SK-N-SH (cell line): ENCODE results near the gene GRAMD2A. TPM values are rescaled to one million over a fixed set of nuclear protein-coding genes. Genes with fewer than 3 reads are reported as not detected.
A peak's percentile ranks its signal among the peaks of the same experiment; 100 is the strongest.

Experiments
- CTCF ChIA-PET: fragments of 300-600, 350-600 bp; formaldehyde crosslinking; extraction: SDS; loops from one replicate; lab custom pipeline; 2021; lab: Yijun Ruan, JAX
- POLR2A ChIA-PET: fragments of 350-600 bp; sonication (Branson Sonifier 250); formaldehyde crosslinking; extraction: SDS; loops from one replicate; lab custom pipeline; 2020; ENCODE audit warnings: antibody characterized with exemption, inconsistent platforms; lab: Yijun Ruan, JAX
- DNase-seq: peaks from one replicate; pipeline ENCODE4 v3.0.0; 2012
- H2AFZ ChIP-seq: fragments of 200-600 bp; sonication (generic); 2 replicates; pipeline ENCODE4 v1.8.1; 2016; ENCODE audit warnings: antibody characterized with exemption, mild to moderate bottlenecking, low read depth
- H3F3A ChIP-seq: fragments of 200-600 bp; sonication (generic); replicated peaks from 2 replicates; pipeline ENCODE3; 2016; ENCODE audit warnings: antibody characterized with exemption, mild to moderate bottlenecking; ENCODE audit not compliant: insufficient read depth
- H3K27ac ChIP-seq, 2 experiments: fragments of 200-500 bp in 1 of 2; fragments of 200-600 bp in 1 of 2; sonication (Bioruptor generic) in 1 of 2; sonication (generic), shearing (Covaris generic) in 1 of 2; 2 replicates each; pipeline versions ENCODE4 v1.5.1 to v1.6.1; 2014 to 2016; ENCODE audit warnings: low read depth in 2 of 2, inconsistent platforms in 1 of 2, low read length in 1 of 2, mild to moderate bottlenecking in 1 of 2, mixed read lengths in 1 of 2
- H3K27me3 ChIP-seq: fragments of 200-600 bp; sonication (generic), shearing (Covaris generic); 2 replicates; pipeline ENCODE4 v1.6.1; 2016; ENCODE audit warnings: mixed run types; ENCODE audit not compliant: insufficient read depth
- H3K36me3 ChIP-seq, 2 experiments: fragments of 200-500 bp in 1 of 2; fragments of 200-600 bp in 1 of 2; sonication (Bioruptor generic) in 1 of 2; sonication (generic) in 1 of 2; replicated peaks in 1 of 2; 2 replicates each; pipeline versions ENCODE3 to v1.5.1; 2014 to 2016; ENCODE audit warnings: low read length in 1 of 2, mild to moderate bottlenecking in 1 of 2; ENCODE audit not compliant: insufficient read depth in 2 of 2, control insufficient read depth in 1 of 2
- H3K4me1 ChIP-seq, 2 experiments: fragments of 200-500 bp in 1 of 2; fragments of 200-600 bp in 1 of 2; sonication (Bioruptor generic) in 1 of 2; sonication (generic), shearing (Covaris generic) in 1 of 2; 2 replicates each; pipeline versions ENCODE4 v1.5.1 to v1.6.1; 2014 to 2016; ENCODE audit warnings: low read depth in 1 of 2, low read length in 1 of 2, mixed run types in 1 of 2; ENCODE audit not compliant: insufficient read depth in 2 of 2, control insufficient read depth in 1 of 2
- H3K4me2 ChIP-seq: fragments of 200-600 bp; sonication (generic), shearing (Covaris generic); 2 replicates; pipeline ENCODE4 v1.6.1; 2017; ENCODE audit warnings: mixed run types
- H3K4me3 ChIP-seq, 2 experiments: fragments of 200-500 bp in 1 of 2; fragments of 200-600 bp in 1 of 2; sonication (Bioruptor generic) in 1 of 2; sonication (generic), shearing (Covaris generic) in 1 of 2; 2 replicates each; pipeline versions ENCODE4 v1.5.1 to v1.8.1; 2014 to 2016; ENCODE audit warnings: low read depth in 2 of 2, inconsistent platforms in 1 of 2, low read length in 1 of 2, mild to moderate bottlenecking in 1 of 2, mixed read lengths in 1 of 2, moderate library complexity in 1 of 2
- H3K79me2 ChIP-seq: fragments of 200-600 bp; sonication (generic); 2 replicates; pipeline ENCODE4 v1.8.1; 2017; ENCODE audit warnings: mild to moderate bottlenecking; ENCODE audit not compliant: insufficient read depth
- H3K9ac ChIP-seq: fragments of 200-600 bp; sonication (generic); 2 replicates; pipeline ENCODE4 v1.6.1; 2017; ENCODE audit warnings: mixed run types
- H3K9me2 ChIP-seq: fragments of 200-600 bp; sonication (generic); 2 replicates; pipeline ENCODE4 v1.6.1; 2017; ENCODE audit warnings: mixed run types
- H3K9me3 ChIP-seq: fragments of 200-600 bp; sonication (generic); 2 replicates; pipeline ENCODE4 v1.6.1; 2017; ENCODE audit warnings: mixed run types, mild to moderate bottlenecking, moderate library complexity
- H4K20me1 ChIP-seq: fragments of 200-600 bp; sonication (generic); 2 replicates; pipeline ENCODE4 v1.6.1; 2017; ENCODE audit warnings: mild to moderate bottlenecking, mixed run types; ENCODE audit not compliant: insufficient read depth
- CHD2 ChIP-seq: fragments of 150-350 bp; IDR thresholded peaks from 2 replicates; pipeline ENCODE4 v1.6.1; 2018; ENCODE audit warnings: low read length; ENCODE audit not compliant: partially characterized antibody
- CTCF ChIP-seq: fragments of 200-600 bp; sonication (generic); IDR thresholded peaks from 2 replicates; pipeline ENCODE4 v1.6.1; 2017; ENCODE audit warnings: antibody characterized with exemption, mild to moderate bottlenecking, moderate library complexity
- EP300 ChIP-seq, 2 experiments: IDR thresholded peaks; 2 replicates each; pipeline versions ENCODE4 v1.4.0 to v1.6.1; 2012; ENCODE audit warnings: borderline replicate concordance in 1 of 2, low read depth in 1 of 2, low read length in 1 of 2
- EZH2phosphoT487 ChIP-seq: fragments of 200-600 bp; sonication (generic); IDR thresholded peaks from 2 replicates; pipeline ENCODE4 v1.6.1; 2017; ENCODE audit warnings: low read depth, mixed run types, mild to moderate bottlenecking, antibody characterized with exemption, moderate library complexity, borderline replicate concordance
- FOXJ3 ChIP-seq: sonication (generic); formaldehyde crosslinking; IDR thresholded peaks from 2 replicates; pipeline ENCODE4 v1.5.1; 2020; ENCODE audit warnings: mild to moderate bottlenecking, missing genetic modification reagents
- GABPA ChIP-seq: IDR thresholded peaks from 2 replicates; pipeline ENCODE4 v1.4.0; 2012; ENCODE audit warnings: low read depth, mild to moderate bottlenecking
- GATA2 ChIP-seq: sonication (generic); formaldehyde crosslinking; IDR thresholded peaks from 2 replicates; pipeline ENCODE4 v1.5.0; 2020; ENCODE audit warnings: mild to moderate bottlenecking, missing genetic modification reagents
- IRF3 ChIP-seq: fragments of 150-350 bp; IDR thresholded peaks from 2 replicates; pipeline ENCODE4 v1.6.1; 2016; ENCODE audit warnings: mild to moderate bottlenecking, low read depth, low read length
- JUND ChIP-seq: IDR thresholded peaks from 2 replicates; pipeline ENCODE4 v1.4.0; 2012
- MAX ChIP-seq: IDR thresholded peaks from 2 replicates; pipeline ENCODE4 v1.4.0; 2012; ENCODE audit warnings: low read depth
- MXI1 ChIP-seq: IDR thresholded peaks from 2 replicates; pipeline ENCODE4 v1.6.1; 2012; ENCODE audit warnings: mild to moderate bottlenecking, low read depth, low read length, improper control_type of control experiment
- PBX3 ChIP-seq: IDR thresholded peaks from 2 replicates; pipeline ENCODE4; 2012
- RAD21 ChIP-seq: IDR thresholded peaks from 2 replicates; pipeline ENCODE4 v1.6.1; 2012; ENCODE audit warnings: mild to moderate bottlenecking, low read length
- RCOR1 ChIP-seq: fragments of 150-350 bp; IDR thresholded peaks from 2 replicates; pipeline ENCODE4 v1.6.1; 2017; ENCODE audit warnings: antibody characterized with exemption, low read length
- RXRA ChIP-seq: IDR thresholded peaks from 2 replicates; pipeline ENCODE4 v1.4.0; 2012; ENCODE audit warnings: low read depth, mild to moderate bottlenecking, borderline replicate concordance
- SIN3A ChIP-seq: IDR thresholded peaks from 2 replicates; pipeline ENCODE4 v1.6.1; 2012; ENCODE audit warnings: low read depth, mild to moderate bottlenecking, low read length, moderate library complexity, borderline replicate concordance
- TAF1 ChIP-seq: IDR thresholded peaks from 2 replicates; pipeline ENCODE4 v1.6.1; 2012; ENCODE audit warnings: low read depth, mild to moderate bottlenecking, low read length, moderate library complexity, borderline replicate concordance
- USF1 ChIP-seq: IDR thresholded peaks from 2 replicates; pipeline ENCODE4 v1.4.0; 2012; ENCODE audit warnings: low read depth, borderline replicate concordance
- USF2 ChIP-seq: fragments of 150-350 bp; IDR thresholded peaks from 2 replicates; pipeline ENCODE4 v1.6.1; 2017; ENCODE audit warnings: antibody characterized with exemption, low read length, low read depth, borderline replicate concordance
- ZBTB33 ChIP-seq: IDR thresholded peaks from 2 replicates; pipeline ENCODE4 v1.4.0; 2012; ENCODE audit warnings: low read depth, borderline replicate concordance
- WGBS: methylation state at CpG from one replicate; pipeline ENCODE4 v1.1.6; 2017; ENCODE audit warnings: low lambda C conversion rate; 5-methylcytosine and 5-hydroxymethylcytosine counted together
- polyA plus RNA-seq, 3 experiments: library from polyadenylated mRNA; depleted of rRNA; stranded (reverse); fragments of >200 nt; gene quantifications; 2 replicates each; pipeline ENCODE4 v1.2.3, GENCODE V29; 2012

The GRAMD2A gene
- polyA plus RNA-seq, 1 of the 3 experiments (the other 2 are of a cell fraction): 0.10 TPM

GRCh38 chr15:72117486-72118016 lies 80.0 kb downstream of the GRAMD2A start:
- Histone ChIP-seq H3K4me1 (peaks cover 0 to 8% of the 10 kb centered on the region in 2 experiments; a peak in 3 of 4 replicates), H3K27ac (peak overlapping the region; percentile 94 to 99), H4K20me1 (peaks cover 28% of the 10 kb centered on the region), H3K4me2 (peak overlapping the region; percentile 84), H3K4me3 (peak overlapping the region; percentile 77 to 94), H3F3A (peaks cover 15% of the 10 kb centered on the region), H3K27me3 (no peaks in the 10 kb centered on the region), H3K36me3 (no peaks in the 10 kb centered on the region), H2AFZ (peak overlapping the region; percentile 64; the same call in 1 of the 2 replicates), H3K79me2 (peaks cover 60% of the 10 kb centered on the region), H3K9me2 (no peaks in the 10 kb centered on the region), H3K9ac (peak overlapping the region; percentile 91), H3K9me3 (no peaks in the 10 kb centered on the region)
- CTCF ChIA-PET: interaction anchor here (0.5 kb wide), 1 partner anchor 329 kb away, joined by 3 read pairs; no protein-coding TSS in a partner anchor
- TF ChIP-seq PBX3 (no peak), TAF1 (peak; percentile 16), CHD2 (no peak), SIN3A (no peak), RAD21 (no peak), GATA2 (CRISPR knock-in tag) (0 out of 2 replicates have a peak, but pooled peaks have one; percentile 13), CTCF (no peak), MAX (peak; percentile 27; the same call in 1 of the 2 replicates), RCOR1 (no peak), MXI1 (no peak), USF2 (no peak), EP300 (IDR thresholded peaks at IDR 0.05; ENCODE audit: borderline replicate concordance in 1 of 2, low read depth in 1 of 2, low read length in 1 of 2) (0 out of 4 replicates have a peak, but pooled peaks of 1 of the 2 experiments have one; percentile 30), USF1 (no peak), RXRA (no peak), IRF3 (no peak), JUND (no peak), GABPA (no peak), EZH2phosphoT487 (no peak), FOXJ3 (CRISPR knock-in tag) (no peak), ZBTB33 (no peak)
- POLR2A ChIA-PET: interaction anchor here (1.3 kb wide), 1 partner anchor 26 kb away, joined by 3 read pairs; no protein-coding TSS in a partner anchor
- peak; percentile 79 for DNase-seq
- WGBS: no CpG with 5 or more reads among the region's 59 CpGs
